Stomach (tissue), 4 donors: ENCODE data around the gene LRRFIP1.

Experiments
- CTCF ChIP-seq, 7 experiments: fragments of 450-650 bp in 4 of 7; fragments of 200-600 bp in 3 of 7; sonication (generic) in 3 of 7; IDR thresholded peaks; one replicate each; pipeline ENCODE4 v1.5.1; 2016 to 2019; ENCODE audit warnings: antibody characterized with exemption in 7 of 7, control low read depth in 2 of 7, mild to moderate bottlenecking in 1 of 7
- EP300 ChIP-seq: sonication (generic); formaldehyde crosslinking; IDR thresholded peaks from one replicate; pipeline ENCODE4 v1.6.1; 2017; ENCODE audit warnings: antibody characterized with exemption
- POLR2A ChIP-seq, 4 donors: fragments of 450-650 bp; IDR thresholded peaks; one replicate each; pipeline ENCODE4 v1.6.1; 2016; ENCODE audit warnings: antibody characterized with exemption in 4 of 4, control low read depth in 2 of 4, mild to moderate bottlenecking in 1 of 4, moderate library complexity in 1 of 4
- POLR2AphosphoS5 ChIP-seq, 3 donors: sonication (generic); formaldehyde crosslinking; IDR thresholded peaks; one replicate each; pipeline ENCODE4 v1.6.1; 2016; ENCODE audit warnings: antibody characterized with exemption in 3 of 3

- TF ChIP-seq CTCF (IDR thresholded peaks at IDR 0.05) (no peak), POLR2A (IDR thresholded peaks at IDR 0.05) (no peak), POLR2AphosphoS5 (IDR thresholded peaks at IDR 0.05) (no peak), EP300 (no peak)
Measured at GRCh38 chr2:237617587-237617982, 9.8 kb upstream of the LRRFIP1 start.
